HL-60 (cell line): Measurements from ENCODE around the gene C17orf78.

Source experiments
- POLR2AphosphoS5 ChIP-seq: IDR thresholded peaks from 2 replicates; pipeline ENCODE4 v1.6.1; 2012; ENCODE audit warnings: low read depth
- TF ChIP-seq, protein P1 (sequence below): IDR thresholded peaks from one replicate; pipeline ENCODE4 v1.5.1; 2011; ENCODE audit warnings: low read length, control low read depth, inconsistent platforms; ENCODE audit not compliant: insufficient read depth

DNA sequence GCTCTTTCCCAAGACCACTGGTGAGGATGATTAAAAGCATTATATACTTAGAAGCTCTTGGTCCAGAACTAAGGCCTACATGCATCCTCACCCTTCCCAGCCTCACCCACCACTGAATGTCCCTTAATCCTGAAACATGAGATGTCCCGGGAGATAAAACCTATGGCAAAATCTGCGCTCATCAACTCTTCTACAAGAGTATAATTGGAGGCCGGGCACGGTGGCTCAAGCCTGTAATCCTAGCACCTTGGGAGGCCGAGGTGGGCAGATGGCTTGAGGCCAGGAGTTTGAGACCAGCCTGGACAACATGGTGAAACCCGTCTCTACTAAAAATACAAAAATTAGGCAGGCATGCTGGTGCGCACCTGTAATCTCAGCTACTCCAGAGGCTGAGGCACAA, 17.6 kb downstream of the C17orf78 start:
- no peak for TF ChIP-seq POLR2AphosphoS5
- TF ChIP-seq, protein P1, sequence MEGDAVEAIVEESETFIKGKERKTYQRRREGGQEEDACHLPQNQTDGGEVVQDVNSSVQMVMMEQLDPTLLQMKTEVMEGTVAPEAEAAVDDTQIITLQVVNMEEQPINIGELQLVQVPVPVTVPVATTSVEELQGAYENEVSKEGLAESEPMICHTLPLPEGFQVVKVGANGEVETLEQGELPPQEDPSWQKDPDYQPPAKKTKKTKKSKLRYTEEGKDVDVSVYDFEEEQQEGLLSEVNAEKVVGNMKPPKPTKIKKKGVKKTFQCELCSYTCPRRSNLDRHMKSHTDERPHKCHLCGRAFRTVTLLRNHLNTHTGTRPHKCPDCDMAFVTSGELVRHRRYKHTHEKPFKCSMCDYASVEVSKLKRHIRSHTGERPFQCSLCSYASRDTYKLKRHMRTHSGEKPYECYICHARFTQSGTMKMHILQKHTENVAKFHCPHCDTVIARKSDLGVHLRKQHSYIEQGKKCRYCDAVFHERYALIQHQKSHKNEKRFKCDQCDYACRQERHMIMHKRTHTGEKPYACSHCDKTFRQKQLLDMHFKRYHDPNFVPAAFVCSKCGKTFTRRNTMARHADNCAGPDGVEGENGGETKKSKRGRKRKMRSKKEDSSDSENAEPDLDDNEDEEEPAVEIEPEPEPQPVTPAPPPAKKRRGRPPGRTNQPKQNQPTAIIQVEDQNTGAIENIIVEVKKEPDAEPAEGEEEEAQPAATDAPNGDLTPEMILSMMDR, result no peak
